Measurements from ENCODE around the gene METTL2A. TPM values are rescaled to one million over a fixed set of nuclear protein-coding genes. Genes with fewer than 3 reads are reported as not detected.
"Not testable (repeated sequence)": the region's sequence is repeated elsewhere in the genome, so short reads cannot be mapped to it uniquely, and the experiment has no call there.

Gene METTL2A, protein sequence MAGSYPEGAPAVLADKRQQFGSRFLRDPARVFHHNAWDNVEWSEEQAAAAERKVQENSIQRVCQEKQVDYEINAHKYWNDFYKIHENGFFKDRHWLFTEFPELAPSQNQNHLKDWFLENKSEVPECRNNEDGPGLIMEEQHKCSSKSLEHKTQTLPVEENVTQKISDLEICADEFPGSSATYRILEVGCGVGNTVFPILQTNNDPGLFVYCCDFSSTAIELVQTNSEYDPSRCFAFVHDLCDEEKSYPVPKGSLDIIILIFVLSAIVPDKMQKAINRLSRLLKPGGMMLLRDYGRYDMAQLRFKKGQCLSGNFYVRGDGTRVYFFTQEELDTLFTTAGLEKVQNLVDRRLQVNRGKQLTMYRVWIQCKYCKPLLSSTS
- 10 to 100 TPM; 14.4 to 19.9 (median 18.1) TPM for polyA plus RNA-seq (ENCODE audit: insufficient read length in 10 of 10)
- long read RNA-seq, donor 1, transcript METTL2A-201 (9 exons, 2,537 nt): major isoform, 5 of 6 reads
- long read RNA-seq, donor 1, partial matches to known transcripts: 0 of 6 reads
- long read RNA-seq, donor 1, other reads (novel, unspliced or antisense): 0 of 6 reads
- long read RNA-seq, donor 2, transcript METTL2A-201 (9 exons, 2,537 nt): major isoform, 6 of 12 reads
- long read RNA-seq, donor 2, partial matches to known transcripts: 5 of 12 reads
- long read RNA-seq, donor 2, other reads (novel, unspliced or antisense): 0 of 12 reads
- long read RNA-seq, donor 3: 0 reads
- long read RNA-seq, donor 4, partial matches to known transcripts: 0 of 3 reads
- long read RNA-seq, donor 4, other reads (novel, unspliced or antisense): 0 of 3 reads
- long read RNA-seq, donor 5, transcript METTL2A-201 (9 exons, 2,537 nt): major isoform, 5 of 10 reads
- long read RNA-seq, donor 5, transcript METTL2A-202 (8 exons, 1,556 nt): major isoform, 5 of 10 reads
- long read RNA-seq, donor 5, partial matches to known transcripts: 0 of 10 reads
- long read RNA-seq, donor 5, other reads (novel, unspliced or antisense): 0 of 10 reads
- long read RNA-seq, donor 6, partial matches to known transcripts: 0 of 6 reads
- long read RNA-seq, donor 6, other reads (novel, unspliced or antisense): 0 of 6 reads
- long read RNA-seq, donor 7, partial matches to known transcripts: 0 of 6 reads
- long read RNA-seq, donor 7, other reads (novel, unspliced or antisense): 0 of 6 reads
- long read RNA-seq, donor 8, partial matches to known transcripts: 0 of 3 reads
- long read RNA-seq, donor 8, other reads (novel, unspliced or antisense): 0 of 3 reads
- long read RNA-seq, donor 9, partial matches to known transcripts: 0 of 1 reads
- long read RNA-seq, donor 9, other reads (novel, unspliced or antisense): 0 of 1 reads

- DNase-seq: peak; percentile 76 to 91 (median 86)
These were observed at the start of gene METTL2A for GRCh38 chr17:62423647-62424461. METTL2A (plus strand) TSS chr17:62423897; CDS start chr17:62423903, 6 bp downstream.

DNA sequence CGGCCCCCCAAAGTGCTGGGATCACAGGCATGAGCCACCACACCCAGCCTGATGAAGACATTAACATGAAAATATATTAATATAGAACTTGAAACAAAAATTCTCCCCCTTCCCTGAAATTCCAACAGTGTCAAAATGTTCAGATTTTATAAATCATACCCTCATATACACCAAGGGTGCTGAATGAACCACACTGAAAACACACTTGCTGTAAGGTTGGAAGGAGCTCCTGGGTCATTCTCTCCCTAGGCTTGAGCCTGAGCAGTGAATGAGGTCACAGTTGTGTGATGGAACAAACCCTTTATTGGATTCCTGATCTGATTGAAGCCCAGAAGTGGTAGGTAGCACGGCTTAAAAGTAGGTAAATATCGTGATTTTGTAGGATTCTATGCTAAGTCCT, 43.4 kb upstream of the METTL2A start, which contains the start of gene EFCAB3:
TSS of gene EFCAB3 (plus strand) at position 301 of the 400 bp plus-strand sequence. CDS start 2,427 bp downstream, outside the sequence.
- no peak for DNase-seq

DNA sequence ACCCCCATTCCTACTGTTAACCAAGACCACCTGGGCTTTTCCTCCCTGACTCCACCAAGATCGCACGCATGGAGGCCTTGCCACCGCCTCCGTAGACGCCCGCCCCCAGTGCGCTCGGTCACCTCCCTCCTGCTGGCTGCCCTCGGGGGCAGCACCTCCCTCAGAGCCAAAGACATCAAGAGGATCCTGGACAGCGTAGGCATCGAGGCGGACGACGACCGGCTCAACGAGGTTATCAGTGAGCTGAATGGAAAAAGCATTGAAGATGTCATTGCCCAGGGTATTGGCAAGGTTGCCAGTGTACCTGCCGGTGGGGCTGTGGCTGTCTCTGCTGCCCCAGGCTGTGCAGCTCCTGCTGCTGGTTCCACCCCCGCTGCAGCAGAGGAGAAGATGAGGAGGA, 42.1 kb upstream of the METTL2A start:
- no peak for DNase-seq

DNA sequence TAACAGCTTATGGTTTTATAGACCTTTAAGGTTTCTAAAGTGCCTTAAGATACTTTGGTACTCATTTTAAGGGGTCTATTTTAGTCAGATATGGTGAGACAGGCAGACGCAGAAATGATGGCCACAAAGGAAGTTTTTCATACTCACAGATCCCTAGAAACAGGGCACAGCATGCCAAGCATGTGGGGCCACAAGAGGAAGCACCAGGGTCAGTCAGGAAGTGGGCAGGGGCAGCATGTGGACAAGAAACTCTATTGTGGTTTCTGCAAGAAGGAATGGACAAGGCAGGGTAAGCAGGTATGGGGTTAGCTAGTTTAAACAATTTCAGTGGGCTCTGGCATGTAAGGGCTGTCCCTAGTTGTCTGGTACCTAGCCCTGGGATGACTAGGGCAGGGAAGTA, 34.8 kb upstream of the METTL2A start:
- DNase-seq: no peak

DNA sequence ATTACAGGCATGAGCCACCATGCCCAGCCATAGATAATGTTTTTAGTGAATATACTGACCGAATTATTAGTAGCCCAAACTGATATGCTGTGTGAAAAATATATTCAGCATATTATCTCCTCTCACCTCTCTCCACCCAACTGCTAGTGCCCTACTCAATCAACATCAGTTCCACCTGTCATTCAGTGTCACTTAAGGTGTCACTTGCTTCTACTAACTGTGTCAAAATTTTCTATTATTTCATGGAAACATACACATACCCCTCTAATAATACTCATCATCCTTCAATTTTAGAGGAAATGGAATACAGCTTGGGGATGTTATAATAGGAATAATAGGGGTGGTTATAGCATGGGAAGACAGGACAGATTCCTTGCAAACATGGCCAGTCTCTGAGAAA, 30.8 kb upstream of the METTL2A start:
- DNase-seq: no peak

DNA sequence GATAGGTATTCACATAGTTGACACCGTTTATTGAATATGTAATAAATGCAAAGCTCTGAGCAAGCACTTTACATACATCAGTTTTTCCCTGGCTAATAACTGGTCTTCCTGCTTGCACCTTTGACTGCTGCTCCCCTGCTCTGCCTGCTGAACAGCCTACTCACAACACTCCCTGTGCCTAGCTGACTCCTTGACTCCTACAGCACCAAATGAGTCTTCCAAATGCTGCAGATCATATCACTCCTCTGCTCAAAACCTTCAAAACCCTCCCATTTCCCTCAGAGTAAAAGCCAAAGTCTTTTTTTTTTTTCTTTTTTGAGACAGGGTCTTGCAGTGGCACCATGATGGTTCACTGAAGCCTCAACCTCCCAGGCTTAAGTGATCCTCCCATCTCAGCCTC, 24.8 kb upstream of the METTL2A start:
- DNase-seq: no peak

- DNase-seq: no peak
These were observed 18.2 kb upstream of the METTL2A start for GRCh38 chr17:62405451-62405850.

DNA sequence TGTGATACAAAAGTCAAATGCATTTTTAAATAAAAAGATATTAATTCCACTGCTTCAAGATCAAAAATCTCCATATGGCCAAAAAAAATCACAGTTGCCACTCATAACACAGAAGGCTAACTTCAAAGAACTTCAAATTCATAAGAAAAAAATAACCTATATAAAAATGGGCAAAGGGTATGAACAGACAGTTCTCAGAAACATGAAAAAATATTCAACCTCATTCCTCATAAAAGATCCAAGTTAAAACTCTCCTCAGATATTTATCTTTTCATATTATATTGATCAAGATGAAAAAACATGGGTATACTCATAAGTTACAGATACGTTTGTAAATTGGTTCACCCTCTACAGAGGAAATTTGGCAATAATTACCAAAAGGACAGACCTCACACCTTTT, 10.6 kb upstream of the METTL2A start:
- DNase-seq: not testable (repeated sequence)

DNA sequence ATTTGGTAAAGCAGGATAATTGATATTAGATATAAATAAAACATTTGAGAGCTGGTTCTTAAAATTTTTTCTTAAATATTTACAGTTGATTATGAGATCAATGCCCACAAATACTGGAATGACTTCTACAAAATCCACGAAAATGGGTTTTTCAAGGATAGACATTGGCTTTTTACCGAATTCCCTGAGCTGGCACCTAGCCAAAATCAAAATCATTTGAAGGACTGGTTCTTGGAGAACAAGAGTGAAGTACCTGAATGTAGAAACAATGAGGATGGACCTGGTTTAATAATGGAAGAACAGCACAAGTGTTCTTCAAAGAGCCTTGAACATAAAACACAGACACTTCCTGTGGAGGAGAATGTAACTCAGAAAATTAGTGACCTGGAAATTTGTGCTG, 2.5 kb downstream of the METTL2A start:
- not testable (repeated sequence) for DNase-seq

- not testable (repeated sequence) for DNase-seq
These were observed 11.6 kb downstream of the METTL2A start for GRCh38 chr17:62435251-62435650.

DNA sequence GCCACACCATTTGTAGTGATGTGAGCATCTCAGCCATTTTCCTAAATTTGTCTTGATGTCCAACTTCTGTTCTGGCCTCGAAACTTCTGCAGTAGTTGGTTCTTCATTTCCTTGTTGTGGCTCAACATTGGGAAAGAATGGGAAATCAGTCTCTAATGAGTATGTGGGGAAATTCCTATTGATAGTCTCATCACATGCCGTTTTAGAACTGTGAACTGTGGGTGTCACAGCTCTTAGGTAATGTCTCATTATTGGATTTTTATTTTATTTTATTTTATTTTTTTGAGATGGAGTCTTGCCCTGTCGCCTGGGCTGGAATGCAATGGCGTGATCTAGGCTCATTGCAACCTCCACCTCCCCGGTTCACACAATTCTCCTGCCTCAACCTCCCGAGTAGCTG, 17.5 kb downstream of the METTL2A start:
- DNase-seq: not testable (repeated sequence)

- DNase-seq: no peak
These were observed 20.4 kb downstream of the METTL2A start for GRCh38 chr17:62444063-62444462.

- not testable (repeated sequence) for DNase-seq
These were observed 22.1 kb downstream of the METTL2A start for GRCh38 chr17:62445791-62446190.

DNA sequence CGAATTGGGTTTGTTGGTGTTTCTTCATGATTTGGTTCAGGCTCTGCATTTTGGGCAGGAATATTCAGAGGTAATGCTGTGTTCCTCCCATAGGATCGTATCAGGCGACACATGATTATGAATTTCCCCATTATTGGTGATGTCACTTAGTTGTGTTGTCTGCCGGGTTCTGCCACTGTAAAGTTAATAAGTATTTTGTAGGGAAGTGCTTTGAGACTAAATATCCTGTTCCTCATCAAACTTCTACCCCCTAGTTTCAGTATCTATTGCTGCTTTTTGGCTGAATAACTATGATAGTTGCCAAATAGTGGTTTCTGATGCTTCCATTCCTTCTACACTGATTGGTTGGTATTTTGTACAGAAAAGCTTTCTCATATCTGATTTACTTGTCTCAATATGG, 28.5 kb downstream of the METTL2A start:
- DNase-seq: not testable (repeated sequence)

GRCh38 chr17:62453041-62453440, 29.3 kb downstream of the METTL2A start:
- DNase-seq: not testable (repeated sequence)

DNA sequence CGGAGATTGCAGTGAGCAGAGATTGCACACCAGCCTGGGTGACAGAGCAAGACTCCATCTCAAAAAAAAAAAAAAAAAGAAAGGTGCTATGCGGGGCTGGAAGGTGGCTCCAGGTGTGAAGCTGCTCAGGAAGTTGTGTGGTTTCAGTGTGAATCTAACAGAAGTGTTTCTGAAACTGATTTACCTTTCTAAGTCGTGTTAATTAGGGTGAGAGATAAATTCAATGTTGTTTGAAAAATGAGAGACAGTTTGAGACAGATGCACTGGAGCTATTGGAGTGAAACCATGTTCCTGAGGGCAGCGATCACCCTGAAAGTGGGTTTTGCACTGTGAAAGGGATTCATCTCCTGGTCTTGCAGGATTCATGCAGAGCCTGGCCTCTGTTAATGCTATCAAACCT, 30.0 kb downstream of the METTL2A start:
- not testable (repeated sequence) for DNase-seq

DNA sequence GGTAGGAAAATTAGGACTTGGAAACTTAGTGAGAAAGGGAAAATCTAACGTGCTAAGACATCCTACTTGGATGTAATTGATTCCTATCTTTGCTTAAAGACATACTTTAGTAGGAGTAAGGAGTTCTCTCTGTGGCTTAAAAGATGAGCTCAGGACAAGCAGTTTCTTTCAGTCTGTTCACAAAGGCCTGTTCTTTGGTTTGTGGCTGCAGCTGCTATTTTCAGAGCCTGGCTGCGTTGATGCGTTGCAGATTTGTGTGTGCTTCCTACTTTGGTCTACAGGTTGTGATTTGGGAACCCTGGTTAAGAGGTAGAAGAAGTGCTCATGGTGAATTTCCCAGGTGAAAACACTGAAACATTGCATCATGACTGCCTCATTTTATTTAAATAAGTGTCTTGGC, 30.4 kb downstream of the METTL2A start:
- not testable (repeated sequence) for DNase-seq

DNA sequence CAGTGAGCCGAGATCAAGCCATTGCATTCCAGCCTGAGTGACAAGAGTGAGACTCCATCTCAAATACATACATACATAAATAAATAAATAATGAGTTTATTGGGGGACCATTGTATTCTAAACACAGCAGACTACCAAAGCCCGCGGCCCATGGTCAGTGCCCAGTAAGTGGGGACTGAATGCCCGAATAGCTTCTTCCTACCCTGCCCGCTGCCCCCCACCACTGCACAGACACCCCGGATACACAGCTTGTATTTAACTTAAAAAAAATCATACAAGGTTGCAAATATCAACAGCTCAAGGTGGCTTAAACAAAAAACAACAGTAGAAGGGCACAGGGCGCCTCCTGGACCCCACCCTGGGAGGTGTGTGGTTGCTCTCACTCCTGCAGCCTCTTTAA, 32.3 kb downstream of the METTL2A start:
- no peak for DNase-seq

GRCh38 chr17:62458483-62458882, 34.8 kb downstream of the METTL2A start:
- DNase-seq: not testable (repeated sequence)

DNA sequence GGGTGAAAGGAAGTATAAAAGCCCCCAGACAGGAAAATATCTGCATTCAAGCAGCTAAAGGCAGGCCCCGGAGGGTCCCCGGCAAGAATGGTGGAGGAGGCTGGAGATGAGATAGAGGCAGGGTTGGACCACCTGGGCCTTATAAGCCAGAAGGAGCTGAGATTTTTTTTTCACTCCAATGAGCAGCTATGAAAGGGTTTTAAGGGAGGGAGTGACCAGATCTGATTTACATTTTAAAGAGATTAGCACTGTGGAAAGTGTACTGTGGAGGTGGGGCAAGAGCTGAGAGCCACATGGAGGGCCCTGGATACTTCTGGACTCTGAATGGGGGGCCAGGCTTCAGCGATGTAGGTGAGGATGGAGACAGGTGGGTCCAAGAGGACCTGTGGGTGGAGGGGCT, 40.7 kb downstream of the METTL2A start:
- not testable (repeated sequence) for DNase-seq

GRCh38 chr17:62465271-62465670, 41.6 kb downstream of the METTL2A start:
- not testable (repeated sequence) for DNase-seq
